Measurements from ENCODE around the gene IL16.
A peak's percentile ranks its signal among the peaks of the same experiment; 100 is the strongest.

IL16 gene

GRCh38 chr15:81317642-81318017 is 121.0 kb downstream of the IL16 start:
- TF ChIP-seq EZH2 (optimal IDR thresholded peaks at IDR 0.05; ENCODE audit: low read depth, low read length) (no peak), EZH2phosphoT487 (IDR thresholded peaks at IDR 0.05; ENCODE audit: low read length) (no peak)
- TF ChIP-seq, protein P1, sequence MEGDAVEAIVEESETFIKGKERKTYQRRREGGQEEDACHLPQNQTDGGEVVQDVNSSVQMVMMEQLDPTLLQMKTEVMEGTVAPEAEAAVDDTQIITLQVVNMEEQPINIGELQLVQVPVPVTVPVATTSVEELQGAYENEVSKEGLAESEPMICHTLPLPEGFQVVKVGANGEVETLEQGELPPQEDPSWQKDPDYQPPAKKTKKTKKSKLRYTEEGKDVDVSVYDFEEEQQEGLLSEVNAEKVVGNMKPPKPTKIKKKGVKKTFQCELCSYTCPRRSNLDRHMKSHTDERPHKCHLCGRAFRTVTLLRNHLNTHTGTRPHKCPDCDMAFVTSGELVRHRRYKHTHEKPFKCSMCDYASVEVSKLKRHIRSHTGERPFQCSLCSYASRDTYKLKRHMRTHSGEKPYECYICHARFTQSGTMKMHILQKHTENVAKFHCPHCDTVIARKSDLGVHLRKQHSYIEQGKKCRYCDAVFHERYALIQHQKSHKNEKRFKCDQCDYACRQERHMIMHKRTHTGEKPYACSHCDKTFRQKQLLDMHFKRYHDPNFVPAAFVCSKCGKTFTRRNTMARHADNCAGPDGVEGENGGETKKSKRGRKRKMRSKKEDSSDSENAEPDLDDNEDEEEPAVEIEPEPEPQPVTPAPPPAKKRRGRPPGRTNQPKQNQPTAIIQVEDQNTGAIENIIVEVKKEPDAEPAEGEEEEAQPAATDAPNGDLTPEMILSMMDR (IDR thresholded peaks at IDR 0.05; ENCODE audit: low read length), result no peak
- peak overlapping the region; percentile 70 for H3K4me2 ChIP-seq (ENCODE audit: low read depth, low read length)

GRCh38 chr15:81321667-81322066 is 125.0 kb downstream of the IL16 start:
- no peak overlapping the region; the same call in 1 of the 2 replicates for H3K27ac ChIP-seq (ENCODE audit: low read length)
- H3F3A ChIP-seq (ENCODE audit: insufficient read depth, low read length), result peaks cover 64% of the 10 kb centered on the region
- peak overlapping the region; percentile 93; the same call in 1 of the 2 replicates for H3K9ac ChIP-seq (ENCODE audit: low read length)
- no peaks in the 10 kb centered on the region for H3K9me2 ChIP-seq (replicated peaks; ENCODE audit: insufficient read depth, low read length)
- H3K36me3 ChIP-seq (replicated peaks; ENCODE audit: insufficient read depth, low read length), result peaks cover 28% of the 10 kb centered on the region
- DNase-seq, result no peak
- peaks cover 72% of the 10 kb centered on the region for H3K4me1 ChIP-seq (ENCODE audit: low read length)
- H3K4me3 ChIP-seq (ENCODE audit: low read length), result peak overlapping the region; percentile 98
- H3K4me2 ChIP-seq (ENCODE audit: low read depth, low read length), result peak overlapping the region; percentile 91
- H3K79me2 ChIP-seq (ENCODE audit: low read length), result peaks cover 90% of the 10 kb centered on the region
- TF ChIP-seq EZH2 (optimal IDR thresholded peaks at IDR 0.05; ENCODE audit: low read depth, low read length), result no peak
- no peak for TF ChIP-seq EZH2phosphoT487 (IDR thresholded peaks at IDR 0.05; ENCODE audit: low read length)
- TF ChIP-seq, protein P1 (IDR thresholded peaks at IDR 0.05; ENCODE audit: low read length), result no peak
- no peak overlapping the region for H2AFZ ChIP-seq (ENCODE audit: low read length)
- no peaks in the 10 kb centered on the region for H3K9me3 ChIP-seq (replicated peaks; ENCODE audit: insufficient read depth, low read length)
- no peaks in the 10 kb centered on the region for H4K20me1 ChIP-seq (ENCODE audit: insufficient read depth, low read length)
- no peaks in the 10 kb centered on the region for H3K27me3 ChIP-seq (replicated peaks; ENCODE audit: insufficient read depth, low read length)

More at GRCh38 chr15:81317642-81318017, 121.0 kb downstream of the IL16 start:
- no peak for DNase-seq
- Histone ChIP-seq H3K4me3 (ENCODE audit: low read length) (peak overlapping the region; percentile 7; the same call in 1 of the 2 replicates), H2AFZ (ENCODE audit: low read length) (no peak overlapping the region), H3K9ac (ENCODE audit: low read length) (peak overlapping the region; percentile 35; the same call in 1 of the 2 replicates), H4K20me1 (ENCODE audit: insufficient read depth, low read length) (no peaks in the 10 kb centered on the region), H3K4me1 (ENCODE audit: low read length) (peaks cover 62% of the 10 kb centered on the region), H3K36me3 (replicated peaks; ENCODE audit: insufficient read depth, low read length) (peaks cover 41% of the 10 kb centered on the region), H3K27me3 (replicated peaks; ENCODE audit: insufficient read depth, low read length) (no peaks in the 10 kb centered on the region), H3F3A (ENCODE audit: insufficient read depth, low read length) (peaks cover 46% of the 10 kb centered on the region), H3K27ac (ENCODE audit: low read length) (peak overlapping the region; percentile 88), H3K9me3 (replicated peaks; ENCODE audit: insufficient read depth, low read length) (no peaks in the 10 kb centered on the region), H3K9me2 (replicated peaks; ENCODE audit: insufficient read depth, low read length) (no peaks in the 10 kb centered on the region), H3K79me2 (ENCODE audit: low read length) (peaks cover 86% of the 10 kb centered on the region)

- H2AFZ ChIP-seq (ENCODE audit: low read length), result no peak overlapping the region
- H3F3A ChIP-seq (ENCODE audit: insufficient read depth, low read length), result peaks cover 68% of the 10 kb centered on the region
- H3K4me1 ChIP-seq (ENCODE audit: low read length), result peaks cover 72% of the 10 kb centered on the region
- TF ChIP-seq, protein P1 (IDR thresholded peaks at IDR 0.05; ENCODE audit: low read length), result no peak
- TF ChIP-seq EZH2phosphoT487 (IDR thresholded peaks at IDR 0.05; ENCODE audit: low read length) (no peak), EZH2 (optimal IDR thresholded peaks at IDR 0.05; ENCODE audit: low read depth, low read length) (no peak)
- DNase-seq, result peak; percentile 72
- no peaks in the 10 kb centered on the region for H3K9me2 ChIP-seq (replicated peaks; ENCODE audit: insufficient read depth, low read length)
- peak overlapping the region; percentile 93; the same call in 1 of the 2 replicates for H3K9ac ChIP-seq (ENCODE audit: low read length)
- H3K79me2 ChIP-seq (ENCODE audit: low read length), result peaks cover 89% of the 10 kb centered on the region
- H3K36me3 ChIP-seq (replicated peaks; ENCODE audit: insufficient read depth, low read length), result peaks cover 28% of the 10 kb centered on the region
- H3K27ac ChIP-seq (ENCODE audit: low read length), result peak overlapping the region; percentile 75; the same call in 1 of the 2 replicates
- H3K9me3 ChIP-seq (replicated peaks; ENCODE audit: insufficient read depth, low read length), result no peaks in the 10 kb centered on the region
- H3K27me3 ChIP-seq (replicated peaks; ENCODE audit: insufficient read depth, low read length), result no peaks in the 10 kb centered on the region
- H4K20me1 ChIP-seq (ENCODE audit: insufficient read depth, low read length), result no peaks in the 10 kb centered on the region
- H3K4me3 ChIP-seq (ENCODE audit: low read length), result peak overlapping the region; percentile 98
- peak overlapping the region; percentile 91 for H3K4me2 ChIP-seq (ENCODE audit: low read depth, low read length)
These were observed 126.1 kb downstream of the IL16 start for GRCh38 chr15:81322676-81323253.
